22Rv1 (cell line): ENCODE measurements around the gene KLRF1.

Experiments
- ZFX ChIP-seq: fragments of 450-650 bp; IDR thresholded peaks from 2 replicates; pipeline ENCODE4 v1.6.1; 2017; ENCODE audit warnings: antibody characterized with exemption, borderline replicate concordance
- TF ChIP-seq, protein P1 (sequence below): fragments of 450-650 bp; IDR thresholded peaks from 2 replicates; pipeline ENCODE4 v1.5.1; 2017; ENCODE audit warnings: mild to moderate bottlenecking

DNA sequence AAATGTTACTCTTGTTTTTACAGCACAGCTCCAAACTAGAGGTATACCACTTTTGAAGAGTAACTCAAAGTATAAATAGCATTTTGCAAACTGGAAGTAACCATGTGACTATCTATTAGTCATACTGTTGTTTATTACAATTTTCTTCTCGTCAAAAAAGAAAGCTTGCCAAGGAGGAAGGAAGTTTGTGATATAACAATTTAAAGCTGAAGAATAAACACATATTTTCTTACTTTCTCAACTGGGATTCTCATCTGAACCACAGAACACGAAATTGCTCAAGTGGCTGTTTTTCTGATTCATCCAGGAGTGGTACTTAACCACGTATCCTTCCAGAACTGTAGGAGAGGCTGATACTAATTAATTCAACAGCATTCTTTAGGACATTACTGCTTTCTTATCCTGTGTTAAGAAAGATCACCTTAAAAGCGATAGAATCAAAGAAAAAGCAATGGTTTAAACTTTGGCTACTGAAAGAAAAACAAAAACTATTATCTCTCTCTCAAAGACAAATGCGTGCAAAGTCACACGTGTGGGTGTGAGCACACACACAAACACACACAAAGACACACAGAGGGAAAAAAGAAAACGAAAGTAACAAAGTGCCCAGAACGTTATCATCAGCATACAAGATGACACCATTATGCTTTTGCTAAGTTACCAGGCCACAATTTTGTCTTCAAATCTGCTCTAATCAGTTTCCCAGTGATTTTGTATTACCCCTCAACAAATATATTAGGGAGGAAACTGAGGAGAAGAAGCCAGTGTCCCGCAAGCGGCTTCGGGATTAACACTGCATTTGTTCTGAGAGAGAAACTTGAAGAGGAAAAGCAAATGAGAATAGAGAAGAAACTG, 42.3 kb downstream of the KLRF1 start, which contains the start of gene CLEC2B:
- TF ChIP-seq, protein P1, sequence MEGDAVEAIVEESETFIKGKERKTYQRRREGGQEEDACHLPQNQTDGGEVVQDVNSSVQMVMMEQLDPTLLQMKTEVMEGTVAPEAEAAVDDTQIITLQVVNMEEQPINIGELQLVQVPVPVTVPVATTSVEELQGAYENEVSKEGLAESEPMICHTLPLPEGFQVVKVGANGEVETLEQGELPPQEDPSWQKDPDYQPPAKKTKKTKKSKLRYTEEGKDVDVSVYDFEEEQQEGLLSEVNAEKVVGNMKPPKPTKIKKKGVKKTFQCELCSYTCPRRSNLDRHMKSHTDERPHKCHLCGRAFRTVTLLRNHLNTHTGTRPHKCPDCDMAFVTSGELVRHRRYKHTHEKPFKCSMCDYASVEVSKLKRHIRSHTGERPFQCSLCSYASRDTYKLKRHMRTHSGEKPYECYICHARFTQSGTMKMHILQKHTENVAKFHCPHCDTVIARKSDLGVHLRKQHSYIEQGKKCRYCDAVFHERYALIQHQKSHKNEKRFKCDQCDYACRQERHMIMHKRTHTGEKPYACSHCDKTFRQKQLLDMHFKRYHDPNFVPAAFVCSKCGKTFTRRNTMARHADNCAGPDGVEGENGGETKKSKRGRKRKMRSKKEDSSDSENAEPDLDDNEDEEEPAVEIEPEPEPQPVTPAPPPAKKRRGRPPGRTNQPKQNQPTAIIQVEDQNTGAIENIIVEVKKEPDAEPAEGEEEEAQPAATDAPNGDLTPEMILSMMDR, result no peak
- no peak for TF ChIP-seq ZFX
